Measurements from ENCODE around the gene SPRY4.

- TF ChIP-seq CTCF (conservative IDR thresholded peaks at IDR 0.05) (no peak), ZFX (IDR thresholded peaks at IDR 0.05) (no peak)
Observed at GRCh38 chr5:142281008-142281367, 43.8 kb downstream of the SPRY4 start.

All from C4-2B (cell line).